ENCODE measurements around the gene LTBP2. TPM values are rescaled to one million over a fixed set of nuclear protein-coding genes. Genes with fewer than 3 reads are reported as not detected.
A peak's percentile ranks its signal among the peaks of the same experiment; 100 is the strongest.
"Not testable (repeated sequence)": the region's sequence is repeated elsewhere in the genome, so short reads cannot be mapped to it uniquely, and the experiment has no call there.

LTBP2 gene
- total RNA-seq, 6 experiments from 2014 or later = 0.46 to 3.5 (median 1.7) TPM

DNA sequence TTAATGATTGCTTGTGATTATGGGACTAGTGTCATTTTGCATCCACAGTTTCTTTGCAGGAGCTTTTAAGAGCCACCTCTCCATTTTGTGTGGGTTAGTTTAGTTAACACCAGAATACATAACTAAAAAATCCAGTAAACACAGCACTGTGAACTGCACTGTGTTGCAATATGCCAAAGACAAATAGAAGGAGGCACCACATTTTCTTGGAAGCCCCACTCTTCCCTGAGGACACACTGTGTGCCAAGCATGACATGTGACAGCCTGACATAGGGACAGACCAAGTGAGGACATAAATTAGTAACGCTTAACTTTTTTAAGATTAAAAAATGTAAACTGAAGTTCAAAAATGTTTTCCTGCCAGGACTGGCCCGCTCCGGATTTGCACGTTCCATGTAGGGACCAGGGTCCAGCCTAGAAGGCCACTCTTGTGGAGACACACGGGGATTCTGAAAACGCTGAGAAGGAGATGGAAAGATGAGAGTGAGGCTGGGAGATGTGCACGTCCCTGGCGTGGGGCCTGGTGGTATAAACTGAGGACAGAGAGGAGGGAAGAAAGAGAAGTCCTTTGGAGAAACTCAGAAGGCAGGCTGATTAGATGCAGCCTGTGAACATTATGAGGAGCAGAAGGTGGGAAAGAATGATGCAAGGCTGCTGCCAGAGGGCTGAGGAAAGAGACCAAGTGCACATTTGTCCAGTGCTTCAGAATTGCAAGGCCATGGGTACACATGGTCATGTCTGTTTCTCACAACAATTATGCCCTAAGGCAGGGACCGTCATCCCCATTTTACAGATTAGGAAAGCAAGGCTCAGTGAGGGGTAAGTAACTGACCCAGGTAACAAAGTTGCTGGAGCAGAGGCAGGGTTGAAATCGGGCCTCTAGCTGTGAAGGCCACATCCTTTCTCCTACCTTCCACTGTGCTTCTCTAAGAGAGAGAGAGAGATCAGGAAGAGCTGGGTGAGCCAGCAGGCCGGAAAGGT lies 73.3 kb downstream of the LTBP2 start:
- Histone ChIP-seq H3K4me1 (no peaks in the 10 kb centered on the region), H3K27me3 (no peaks in the 10 kb centered on the region), H3K27ac (no peak overlapping the region), H3K36me3 (no peaks in the 10 kb centered on the region), H3K4me3 (no peak overlapping the region), H3K9me3 (no peaks in the 10 kb centered on the region)
- peak in 1 of 3 donors; percentile 12 for DNase-seq
- ATAC-seq = no peak
- WGBS (ENCODE audit: insufficient coverage, low coverage, low lambda C conversion rate, missing lambda C conversion rate) = 80% methylated on average over 10 of the region's 11 CpGs
- intact Hi-C loops (cut with DNase I) = no loop called here
- TF ChIP-seq, protein P1, sequence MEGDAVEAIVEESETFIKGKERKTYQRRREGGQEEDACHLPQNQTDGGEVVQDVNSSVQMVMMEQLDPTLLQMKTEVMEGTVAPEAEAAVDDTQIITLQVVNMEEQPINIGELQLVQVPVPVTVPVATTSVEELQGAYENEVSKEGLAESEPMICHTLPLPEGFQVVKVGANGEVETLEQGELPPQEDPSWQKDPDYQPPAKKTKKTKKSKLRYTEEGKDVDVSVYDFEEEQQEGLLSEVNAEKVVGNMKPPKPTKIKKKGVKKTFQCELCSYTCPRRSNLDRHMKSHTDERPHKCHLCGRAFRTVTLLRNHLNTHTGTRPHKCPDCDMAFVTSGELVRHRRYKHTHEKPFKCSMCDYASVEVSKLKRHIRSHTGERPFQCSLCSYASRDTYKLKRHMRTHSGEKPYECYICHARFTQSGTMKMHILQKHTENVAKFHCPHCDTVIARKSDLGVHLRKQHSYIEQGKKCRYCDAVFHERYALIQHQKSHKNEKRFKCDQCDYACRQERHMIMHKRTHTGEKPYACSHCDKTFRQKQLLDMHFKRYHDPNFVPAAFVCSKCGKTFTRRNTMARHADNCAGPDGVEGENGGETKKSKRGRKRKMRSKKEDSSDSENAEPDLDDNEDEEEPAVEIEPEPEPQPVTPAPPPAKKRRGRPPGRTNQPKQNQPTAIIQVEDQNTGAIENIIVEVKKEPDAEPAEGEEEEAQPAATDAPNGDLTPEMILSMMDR (IDR thresholded peaks at IDR 0.05) = no peak
- no peak for TF ChIP-seq POLR2A (IDR thresholded peaks at IDR 0.05)

DNA sequence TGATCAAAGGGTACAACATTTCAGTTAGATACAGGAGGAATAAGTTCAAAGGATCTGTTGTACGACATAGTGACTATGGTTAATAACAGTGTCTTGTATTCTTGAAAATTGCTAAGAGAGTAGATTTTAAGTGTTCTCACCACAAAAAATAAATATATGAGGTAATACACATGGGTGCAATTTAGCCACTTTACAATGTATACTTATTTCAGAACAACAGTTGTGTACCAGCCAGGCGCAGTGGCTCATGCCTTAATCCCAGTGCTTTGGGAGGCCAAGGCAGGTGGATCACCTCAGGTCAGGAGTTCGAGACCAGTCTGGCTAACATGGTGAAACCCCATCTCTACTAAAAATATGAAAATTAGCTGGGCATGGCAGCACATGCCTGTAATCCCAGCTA lies 75.7 kb downstream of the LTBP2 start:
- H3K4me1 ChIP-seq; H3K4me3 ChIP-seq; H3K27me3 ChIP-seq; H3K9me3 ChIP-seq; intact Hi-C loops (cut with DNase I); ATAC-seq; DNase-seq; H3K27ac ChIP-seq; H3K36me3 ChIP-seq: not testable (repeated sequence)
- WGBS (ENCODE audit: insufficient coverage, low coverage, low lambda C conversion rate, missing lambda C conversion rate) = 100% methylated on average over 2 of the region's 3 CpGs

DNA sequence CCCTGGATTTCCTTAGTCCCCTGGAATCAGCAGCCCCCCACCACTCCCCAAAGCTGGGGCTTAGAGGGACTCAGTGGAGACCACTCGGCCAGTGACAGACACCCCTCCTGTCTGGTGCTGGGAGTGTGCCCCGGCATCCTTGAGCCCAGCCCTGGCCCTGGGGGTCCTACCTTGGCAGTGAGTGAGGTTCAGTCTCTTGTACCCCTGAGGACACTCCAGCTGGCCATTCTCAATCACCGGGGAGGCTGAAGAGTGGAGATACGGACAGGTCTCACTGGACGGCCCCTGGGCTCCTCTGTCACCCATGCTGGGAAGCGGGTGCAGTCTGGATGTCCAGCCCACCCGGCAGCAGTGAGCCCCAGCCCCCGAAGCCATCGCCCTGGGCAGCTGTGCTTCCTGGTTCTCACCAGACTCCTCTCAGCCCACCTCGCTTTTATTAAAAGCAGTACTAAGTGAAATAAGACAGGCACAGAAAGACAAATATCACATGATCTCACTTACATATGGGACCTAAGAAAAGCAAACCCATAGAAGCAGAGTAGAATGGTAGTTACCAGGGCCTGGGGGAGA lies 76.2 kb downstream of the LTBP2 start:
- WGBS (ENCODE audit: insufficient coverage, low coverage, low lambda C conversion rate, missing lambda C conversion rate) = 59% methylated on average over 7 of the region's 10 CpGs
- Histone ChIP-seq H3K27ac (no peak overlapping the region), H3K4me1 (no peaks in the 10 kb centered on the region), H3K9me3 (no peaks in the 10 kb centered on the region), H3K27me3 (no peaks in the 10 kb centered on the region), H3K4me3 (no peak overlapping the region), H3K36me3 (no peaks in the 10 kb centered on the region)
- DNase-seq = peak in 1 of 3 donors; percentile 36
- ATAC-seq = no peak
- intact Hi-C loops (cut with DNase I) = no loop called here
- TF ChIP-seq, protein P1 (IDR thresholded peaks at IDR 0.05) = no peak
- TF ChIP-seq POLR2A (IDR thresholded peaks at IDR 0.05) = no peak

DNA sequence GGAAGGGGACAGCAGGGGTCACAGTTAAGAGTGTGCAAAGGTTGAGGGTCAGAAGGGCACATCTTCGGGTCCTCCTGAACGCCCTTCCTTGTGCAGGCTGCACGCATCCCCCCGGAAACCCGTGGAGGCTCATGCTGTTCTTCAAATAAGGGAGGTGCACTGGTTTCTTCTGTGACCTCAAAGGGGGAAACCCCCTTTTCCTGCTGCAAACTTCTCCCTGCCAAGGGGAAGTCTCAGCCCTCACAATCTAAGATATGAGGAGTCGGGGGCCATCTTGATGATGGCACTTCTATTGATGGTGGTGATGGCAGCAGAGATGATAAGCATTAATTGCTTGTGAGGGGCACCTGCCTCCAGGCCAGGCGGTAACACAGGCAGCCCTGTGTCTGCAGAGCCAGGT lies 78.5 kb downstream of the LTBP2 start:
- intact Hi-C loops (cut with DNase I) = no loop called here
- no peaks in the 10 kb centered on the region for H3K4me1 ChIP-seq
- no peak overlapping the region for H3K27ac ChIP-seq
- H3K4me3 ChIP-seq = no peak overlapping the region
- H3K27me3 ChIP-seq = no peaks in the 10 kb centered on the region
- no peaks in the 10 kb centered on the region for H3K9me3 ChIP-seq
- H3K36me3 ChIP-seq = no peaks in the 10 kb centered on the region
- TF ChIP-seq, protein P1 (IDR thresholded peaks at IDR 0.05) = no peak
- no peak for TF ChIP-seq POLR2A (IDR thresholded peaks at IDR 0.05)
- 44% methylated on average over 3 of the region's 7 CpGs for WGBS (ENCODE audit: insufficient coverage, low coverage, low lambda C conversion rate, missing lambda C conversion rate)
- ATAC-seq = no peak
- DNase-seq = no peak

DNA sequence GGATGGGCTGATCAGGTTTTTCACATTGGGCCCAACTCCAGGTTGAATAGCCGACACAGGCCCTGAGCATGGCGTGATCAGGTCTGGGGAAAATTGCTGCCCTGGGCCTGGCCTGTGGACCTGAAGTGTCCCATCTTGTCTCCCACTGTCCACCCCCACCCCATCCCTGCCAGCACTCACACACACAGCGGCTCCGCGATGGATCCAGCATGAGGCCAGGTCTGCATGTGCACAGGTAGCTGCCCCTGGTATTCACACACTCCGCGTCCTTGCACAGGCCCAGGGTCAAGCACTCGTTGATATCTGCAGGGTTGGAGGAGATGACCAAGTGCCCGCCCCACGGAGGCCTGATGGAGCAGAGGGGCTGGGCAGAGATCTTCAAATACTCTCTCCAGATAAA lies 79.8 kb downstream of the LTBP2 start:
- Histone ChIP-seq H3K27me3 (no peaks in the 10 kb centered on the region), H3K4me1 (no peaks in the 10 kb centered on the region), H3K27ac (no peak overlapping the region), H3K36me3 (no peaks in the 10 kb centered on the region), H3K4me3 (no peak overlapping the region), H3K9me3 (no peaks in the 10 kb centered on the region)
- ATAC-seq (no peak), DNase-seq (no peak)
- intact Hi-C loops (cut with DNase I) = no loop called here
- TF ChIP-seq POLR2A (IDR thresholded peaks at IDR 0.05) = no peak
- TF ChIP-seq, protein P1 (IDR thresholded peaks at IDR 0.05) = no peak
- WGBS (ENCODE audit: insufficient coverage, low coverage, low lambda C conversion rate, missing lambda C conversion rate) = 81% methylated on average over 4 of the region's 10 CpGs
